HG03558 (cell line): ENCODE results near the gene PDE4B.

Experiments
- ATAC-seq: cut with Tn5 transposase; IDR thresholded peaks from one replicate; pipeline ENCODE4 v1.9.1; 2021; ENCODE audit warnings: moderate number of reproducible peaks; ENCODE audit not compliant: unreplicated experiment; ENCODE audit errors: extremely low read depth

Gene PDE4B

DNA sequence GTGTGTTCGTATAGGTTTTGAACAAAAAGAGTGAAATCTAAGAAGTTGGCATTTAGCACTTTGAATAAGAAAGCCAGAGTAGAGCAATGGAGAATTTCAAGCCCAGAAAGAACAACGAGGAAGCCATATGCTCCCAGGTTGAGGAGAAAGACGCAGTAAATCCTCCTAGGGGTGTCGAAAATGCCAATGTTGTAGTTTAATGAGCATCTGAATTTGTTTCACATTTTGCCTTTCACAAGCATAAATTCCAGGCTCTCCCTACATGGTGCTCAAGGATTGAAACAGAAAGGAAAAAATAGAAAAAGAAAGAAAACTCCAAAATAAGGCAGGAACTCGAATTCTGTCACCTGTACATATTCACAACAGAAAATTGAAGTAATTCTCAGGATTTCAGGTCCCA lies 476.5 kb downstream of the PDE4B start:
- ATAC-seq = no peak

GRCh38 chr1:66270119-66270812 lies 477.6 kb downstream of the PDE4B start:
- no peak for ATAC-seq

- no peak for ATAC-seq
Measured at GRCh38 chr1:66271216-66271903, 478.7 kb downstream of the PDE4B start.

DNA sequence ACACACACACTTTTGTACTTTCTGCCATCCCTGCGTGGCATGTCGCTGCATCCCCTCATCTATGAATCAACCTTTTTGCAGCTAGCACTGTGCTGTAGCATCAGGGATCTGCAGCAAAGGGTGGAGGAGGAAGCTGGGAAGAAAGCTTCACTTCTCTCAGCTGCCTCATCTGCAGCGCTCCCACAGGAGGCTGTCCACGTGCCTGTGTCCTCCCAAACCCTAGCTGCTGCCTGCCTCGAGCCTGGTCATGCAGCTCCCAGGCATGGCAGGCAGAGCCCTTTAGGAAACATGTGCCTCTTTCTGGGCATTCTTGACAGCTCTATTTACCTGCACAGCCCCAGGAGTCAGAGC lies 479.2 kb downstream of the PDE4B start:
- no peak for ATAC-seq

GRCh38 chr1:66273656-66274055 lies 481.0 kb downstream of the PDE4B start:
- no peak for ATAC-seq

DNA sequence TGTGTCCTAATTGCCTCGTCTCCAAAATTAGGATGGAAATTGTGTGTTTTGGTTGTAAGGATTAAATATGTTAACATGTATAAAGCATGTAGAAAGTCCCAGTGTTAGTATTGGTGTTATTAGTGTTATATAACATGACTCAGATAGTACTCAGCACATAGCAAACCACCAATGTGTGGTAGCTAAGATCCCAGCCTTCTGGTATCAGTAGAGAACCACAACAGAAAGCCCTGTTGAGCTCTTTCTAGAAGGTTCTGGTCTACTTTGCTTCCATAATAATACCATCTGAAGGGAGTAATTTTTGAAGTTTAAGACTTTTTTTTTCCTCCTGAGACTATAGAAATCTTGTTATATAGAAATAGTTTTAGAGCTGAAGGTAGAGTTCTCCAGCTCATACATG lies 481.9 kb downstream of the PDE4B start:
- ATAC-seq = no peak

- ATAC-seq = no peak
Measured at GRCh38 chr1:66275083-66275482, 482.4 kb downstream of the PDE4B start.

DNA sequence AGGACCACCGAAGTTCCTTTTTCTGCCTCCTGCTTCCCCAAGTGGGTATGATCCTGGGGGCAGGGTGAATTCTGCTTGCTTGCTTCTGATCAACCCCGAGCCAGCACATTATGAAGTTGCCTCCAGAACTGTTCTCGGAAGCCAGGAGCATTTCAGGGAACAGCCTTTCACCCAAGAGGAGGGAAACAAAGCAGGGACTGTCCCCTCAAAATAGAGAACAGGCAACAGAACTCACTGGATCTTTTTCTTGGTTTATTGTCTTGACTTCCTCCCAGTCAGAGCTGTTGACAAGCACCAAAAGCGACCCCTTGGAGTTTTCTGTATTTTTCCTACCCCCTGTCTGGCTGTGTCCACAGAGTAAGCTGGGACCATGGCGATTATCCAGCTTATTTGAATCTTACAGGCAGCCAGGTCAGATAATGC lies 482.9 kb downstream of the PDE4B start:
- ATAC-seq = no peak

- ATAC-seq = peak; percentile 81
Measured at GRCh38 chr1:66276218-66276617, 483.5 kb downstream of the PDE4B start.

- ATAC-seq = no peak
Measured at GRCh38 chr1:66278260-66279021, 485.7 kb downstream of the PDE4B start.

DNA sequence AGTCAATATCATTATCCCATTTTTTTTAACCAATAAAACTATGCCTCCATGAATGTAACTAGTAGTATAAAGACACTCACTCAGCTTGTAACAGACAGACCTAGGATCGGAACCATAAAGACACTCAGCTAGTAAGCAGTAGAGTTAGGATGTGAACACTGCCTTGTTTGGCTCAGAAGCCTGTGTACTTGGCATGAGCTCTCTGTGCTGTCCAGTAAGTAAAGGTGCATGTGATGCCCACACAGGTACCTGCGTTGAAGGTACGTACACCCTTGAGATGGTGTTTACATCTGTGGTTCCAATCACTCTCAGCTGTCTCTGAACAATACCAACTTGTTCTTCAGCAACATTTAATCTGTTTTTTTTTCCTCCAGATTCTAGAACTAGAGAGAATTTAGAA lies 489.1 kb downstream of the PDE4B start:
- no peak for ATAC-seq

DNA sequence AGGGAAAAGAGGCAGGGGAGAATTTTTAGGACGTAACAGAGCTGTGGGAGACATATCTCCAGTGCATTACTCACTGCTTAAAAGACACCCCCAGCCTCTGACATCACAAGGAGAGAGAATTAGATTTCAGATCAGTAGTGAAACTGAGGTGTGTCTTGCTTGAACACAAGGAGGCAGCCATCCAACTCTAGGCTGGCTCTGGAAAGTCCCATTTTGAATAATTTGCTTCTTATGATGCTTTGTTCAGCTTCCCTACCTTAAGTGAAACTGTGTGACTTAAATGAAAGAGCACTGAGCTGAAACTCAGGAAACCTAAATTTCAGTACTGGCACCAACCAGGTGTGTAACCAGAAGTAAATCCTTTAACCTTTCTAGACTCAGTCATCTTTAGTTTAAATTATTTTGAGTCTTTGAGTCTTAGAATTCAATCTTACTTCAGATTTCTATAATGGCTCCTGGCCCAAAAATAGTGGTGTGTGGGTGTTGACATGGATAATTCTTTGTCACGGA lies 489.7 kb downstream of the PDE4B start:
- peak; percentile 76 for ATAC-seq

- no peak for ATAC-seq
Measured at GRCh38 chr1:66282891-66283621, 490.4 kb downstream of the PDE4B start.

DNA sequence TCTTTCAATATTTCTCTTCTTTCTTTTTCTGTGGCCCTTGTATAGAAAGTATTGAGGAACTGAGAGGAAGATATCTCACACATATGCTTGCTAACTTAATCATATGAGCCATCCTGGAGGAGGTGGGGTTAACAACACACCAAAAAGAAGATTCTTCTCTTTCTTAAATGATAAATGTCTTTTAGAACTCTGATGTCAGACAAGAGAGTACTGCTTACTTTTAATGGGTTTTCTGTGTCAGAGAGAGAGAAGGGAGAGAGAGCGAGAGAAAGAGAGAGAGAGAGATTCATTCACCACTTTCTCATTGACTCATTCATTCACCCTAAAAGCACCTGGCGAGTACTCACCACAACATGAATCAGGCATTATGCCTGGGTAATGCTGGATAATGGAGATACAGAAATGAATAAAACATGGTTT lies 490.9 kb downstream of the PDE4B start:
- ATAC-seq = peak; percentile 29

GRCh38 chr1:66284746-66285145 lies 492.1 kb downstream of the PDE4B start:
- no peak for ATAC-seq

- ATAC-seq = no peak
Measured at GRCh38 chr1:66285618-66286270, 493.0 kb downstream of the PDE4B start.

GRCh38 chr1:66286307-66286706 lies 493.6 kb downstream of the PDE4B start:
- ATAC-seq = no peak

DNA sequence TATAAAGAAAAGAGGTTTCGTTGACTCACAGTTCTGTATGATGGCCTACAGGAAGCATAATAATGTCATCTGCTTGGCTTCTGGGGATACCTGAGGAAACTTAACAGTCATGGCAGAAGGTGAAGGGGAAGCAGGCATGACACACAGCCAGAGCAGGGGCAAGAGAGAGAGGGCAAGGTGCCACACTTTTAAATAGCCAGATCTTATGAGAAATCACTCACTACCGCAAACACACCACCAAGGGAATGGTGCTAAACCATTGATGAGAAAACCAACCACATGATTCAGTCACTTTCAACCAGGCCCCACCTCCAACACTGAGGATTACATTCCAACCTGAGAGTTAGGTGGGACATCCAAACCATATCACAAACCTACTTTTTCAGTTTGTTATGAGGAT lies 495.4 kb downstream of the PDE4B start:
- ATAC-seq = no peak

GRCh38 chr1:66290761-66291530 lies 498.3 kb downstream of the PDE4B start:
- no peak for ATAC-seq
